ENCODE measurements around the gene PCBP1. TPM values are rescaled to one million over a fixed set of nuclear protein-coding genes. Genes with fewer than 3 reads are reported as not detected.
A peak's percentile ranks its signal among the peaks of the same experiment; 100 is the strongest.
"Not testable (repeated sequence)": the region's sequence is repeated elsewhere in the genome, so short reads cannot be mapped to it uniquely, and the experiment has no call there.

PCBP1 gene
- 100 to 1,000 TPM in 11 of 12 donors, not detected in 1; 201 to 310 (median 264) TPM for polyA plus RNA-seq (ENCODE audit: insufficient read length in 12 of 12)
- long read RNA-seq, donor 1, transcript PCBP1-201 (1 exons, 1,750 nt): major isoform, 626 of 626 reads
- long read RNA-seq, donor 1, partial matches to known transcripts: 0 of 626 reads
- long read RNA-seq, donor 1, other reads (novel, unspliced or antisense): 0 of 626 reads
- long read RNA-seq, donor 2, transcript PCBP1-201 (1 exons, 1,750 nt): major isoform, 570 of 570 reads
- long read RNA-seq, donor 2, partial matches to known transcripts: 0 of 570 reads
- long read RNA-seq, donor 2, other reads (novel, unspliced or antisense): 0 of 570 reads
- long read RNA-seq, donor 3, transcript PCBP1-201 (1 exons, 1,750 nt): major isoform, 212 of 212 reads
- long read RNA-seq, donor 3, partial matches to known transcripts: 0 of 212 reads
- long read RNA-seq, donor 3, other reads (novel, unspliced or antisense): 0 of 212 reads
- long read RNA-seq, donor 4, transcript PCBP1-201 (1 exons, 1,750 nt): major isoform, 159 of 159 reads
- long read RNA-seq, donor 4, partial matches to known transcripts: 0 of 159 reads
- long read RNA-seq, donor 4, other reads (novel, unspliced or antisense): 0 of 159 reads
- long read RNA-seq, donor 5, transcript PCBP1-201 (1 exons, 1,750 nt): major isoform, 594 of 594 reads
- long read RNA-seq, donor 5, partial matches to known transcripts: 0 of 594 reads
- long read RNA-seq, donor 5, other reads (novel, unspliced or antisense): 0 of 594 reads
- long read RNA-seq, donor 6, transcript PCBP1-201 (1 exons, 1,750 nt): major isoform, 227 of 227 reads
- long read RNA-seq, donor 6, partial matches to known transcripts: 0 of 227 reads
- long read RNA-seq, donor 6, other reads (novel, unspliced or antisense): 0 of 227 reads
- long read RNA-seq, donor 7, transcript PCBP1-201 (1 exons, 1,750 nt): major isoform, 167 of 167 reads
- long read RNA-seq, donor 7, partial matches to known transcripts: 0 of 167 reads
- long read RNA-seq, donor 7, other reads (novel, unspliced or antisense): 0 of 167 reads
- long read RNA-seq, donor 8, transcript PCBP1-201 (1 exons, 1,750 nt): major isoform, 637 of 637 reads
- long read RNA-seq, donor 8, partial matches to known transcripts: 0 of 637 reads
- long read RNA-seq, donor 8, other reads (novel, unspliced or antisense): 0 of 637 reads
- long read RNA-seq, donor 9, transcript PCBP1-201 (1 exons, 1,750 nt): major isoform, 238 of 238 reads
- long read RNA-seq, donor 9, partial matches to known transcripts: 0 of 238 reads
- long read RNA-seq, donor 9, other reads (novel, unspliced or antisense): 0 of 238 reads
- long read RNA-seq, donor 10, transcript PCBP1-201 (1 exons, 1,750 nt): major isoform, 475 of 475 reads
- long read RNA-seq, donor 10, partial matches to known transcripts: 0 of 475 reads
- long read RNA-seq, donor 10, other reads (novel, unspliced or antisense): 0 of 475 reads
- long read RNA-seq, donor 11, transcript PCBP1-201 (1 exons, 1,750 nt): major isoform, 555 of 555 reads
- long read RNA-seq, donor 11, partial matches to known transcripts: 0 of 555 reads
- long read RNA-seq, donor 11, other reads (novel, unspliced or antisense): 0 of 555 reads

GRCh38 chr2:70086838-70087701, at the start of gene PCBP1:
PCBP1 (plus strand) TSS chr2:70087477; CDS start chr2:70087744, 267 bp downstream.
- DNase-seq: peak; percentile 96

GRCh38 chr2:70039366-70039765, 47.9 kb upstream of the PCBP1 start:
- DNase-seq: no peak

GRCh38 chr2:70041663-70042062, 45.6 kb upstream of the PCBP1 start:
- no peak for DNase-seq

- DNase-seq: no peak
These were observed 45.0 kb upstream of the PCBP1 start for GRCh38 chr2:70042246-70042645.

GRCh38 chr2:70043252-70043875, 43.9 kb upstream of the PCBP1 start:
- DNase-seq: no peak

GRCh38 chr2:70044290-70045040, 42.8 kb upstream of the PCBP1 start:
- DNase-seq: no peak

GRCh38 chr2:70045405-70045804, 41.9 kb upstream of the PCBP1 start:
- no peak for DNase-seq

- no peak for DNase-seq
These were observed 41.3 kb upstream of the PCBP1 start for GRCh38 chr2:70045932-70046331.

- no peak for DNase-seq
These were observed 40.7 kb upstream of the PCBP1 start for GRCh38 chr2:70046534-70046933.

- DNase-seq: no peak
These were observed 39.8 kb upstream of the PCBP1 start for GRCh38 chr2:70047451-70047850.

- no peak for DNase-seq
These were observed 38.0 kb upstream of the PCBP1 start for GRCh38 chr2:70049255-70049654.

- no peak for DNase-seq
These were observed 36.4 kb upstream of the PCBP1 start for GRCh38 chr2:70050631-70051425.

GRCh38 chr2:70055259-70055658, 32.0 kb upstream of the PCBP1 start:
- DNase-seq: not testable (repeated sequence)

- no peak for DNase-seq
These were observed 26.0 kb upstream of the PCBP1 start for GRCh38 chr2:70061317-70061716.

- DNase-seq: no peak
These were observed 25.0 kb upstream of the PCBP1 start for GRCh38 chr2:70062270-70062669.

- no peak for DNase-seq
These were observed 19.2 kb upstream of the PCBP1 start for GRCh38 chr2:70068119-70068518.

GRCh38 chr2:70069049-70069448, 18.2 kb upstream of the PCBP1 start:
- DNase-seq: no peak

Data from muscle of arm (tissue), 14 donors.